GM23248 (cell line): Measurements from ENCODE around the gene SLC35E2B.
"Not testable (repeated sequence)": the region's sequence is repeated elsewhere in the genome, so short reads cannot be mapped to it uniquely, and the experiment has no call there.

Experiments used
- EZH2 ChIP-seq: fragments of 200-600 bp; sonication (generic); IDR thresholded peaks from 2 replicates; pipeline ENCODE4 v1.6.1; 2018; ENCODE audit warnings: antibody characterized with exemption, mild to moderate bottlenecking; ENCODE audit not compliant: insufficient read depth, poor library complexity, severe bottlenecking
- EZH2phosphoT487 ChIP-seq: fragments of 200-600 bp; sonication (generic); IDR thresholded peaks from 2 replicates; pipeline ENCODE4 v1.6.1; 2018; ENCODE audit warnings: antibody characterized with exemption, moderate library complexity, mild to moderate bottlenecking, low read depth; ENCODE audit not compliant: insufficient read depth

GRCh38 chr1:1637479-1637875 is 55.1 kb downstream of the SLC35E2B start:
- not testable (repeated sequence) for TF ChIP-seq EZH2, EZH2phosphoT487
